MCF 10A (cell line): Measurements from ENCODE around the gene FAIM2. TPM values are rescaled to one million over a fixed set of nuclear protein-coding genes. Genes with fewer than 3 reads are reported as not detected.

Experiments
- BruUV-seq: library from RNA; stranded (reverse); fragments of 400-500 nt; replicated peaks from 2 replicates; lab custom pipeline; 2021; lab: Mats Ljungman, UMichigan
- CTCF ChIA-PET: fragments of 300-600 bp; sonication (Branson Sonifier 250); formaldehyde crosslinking; extraction: SDS; loops from one replicate; lab custom pipeline; 2021; ENCODE audit warnings: antibody characterized with exemption, inconsistent platforms; lab: Yijun Ruan, JAX
- POLR2A ChIA-PET: fragments of 300-600, 350-650 bp; sonication (Branson Sonifier 250); formaldehyde crosslinking; extraction: SDS; loops from one replicate; lab custom pipeline; 2020; ENCODE audit warnings: antibody characterized with exemption, inconsistent platforms; lab: Yijun Ruan, JAX
- DNase-seq: peaks from one replicate; pipeline ENCODE4 v3.0.0-alpha.2; 2018; ENCODE audit not compliant: unreplicated experiment
- H3K27ac Mint-ChIP-seq: one replicate; pipeline ENCODE4 v1.8.0; 2022; ENCODE audit warnings: mild to moderate bottlenecking, low read depth, mixed read lengths; ENCODE audit not compliant: unreplicated experiment
- H3K27me3 Mint-ChIP-seq: one replicate; pipeline ENCODE4 v1.8.0; 2022; ENCODE audit warnings: mixed read lengths; ENCODE audit not compliant: insufficient read depth, unreplicated experiment
- H3K36me3 Mint-ChIP-seq: one replicate; pipeline ENCODE4 v1.8.0; 2022; ENCODE audit warnings: mild to moderate bottlenecking, moderate library complexity, mixed read lengths; ENCODE audit not compliant: insufficient read depth, unreplicated experiment
- H3K4me1 Mint-ChIP-seq: one replicate; pipeline ENCODE4 v1.8.0; 2022; ENCODE audit warnings: mixed read lengths; ENCODE audit not compliant: insufficient read depth, unreplicated experiment
- H3K4me3 Mint-ChIP-seq: one replicate; pipeline ENCODE4 v1.8.0; 2022; ENCODE audit warnings: mild to moderate bottlenecking, moderate library complexity, mixed read lengths; ENCODE audit not compliant: unreplicated experiment
- H3K9me3 Mint-ChIP-seq: one replicate; pipeline ENCODE4 v1.8.0; 2022; ENCODE audit warnings: mixed read lengths; ENCODE audit not compliant: unreplicated experiment
- intact Hi-C: fragments of 100-400 bp; cut with micrococcal nuclease; formaldehyde crosslinking; loops from 2 replicates; pipeline ENCODE4 v1.14.1; 2022
- total RNA-seq: library from RNA; stranded (reverse); gene quantifications from 2 replicates; pipeline ENCODE4 v1.2.3, GENCODE V29; 2022
- TF ChIP-seq, protein P1 (sequence below): fragments of 200-600 bp; IDR thresholded peaks from one replicate; pipeline ENCODE4 v1.8.0; 2022; ENCODE audit warnings: antibody characterized with exemption, mild to moderate bottlenecking; ENCODE audit not compliant: unreplicated experiment

Gene FAIM2
- total RNA-seq, 1 experiment from 2014 or later: not detected

DNA sequence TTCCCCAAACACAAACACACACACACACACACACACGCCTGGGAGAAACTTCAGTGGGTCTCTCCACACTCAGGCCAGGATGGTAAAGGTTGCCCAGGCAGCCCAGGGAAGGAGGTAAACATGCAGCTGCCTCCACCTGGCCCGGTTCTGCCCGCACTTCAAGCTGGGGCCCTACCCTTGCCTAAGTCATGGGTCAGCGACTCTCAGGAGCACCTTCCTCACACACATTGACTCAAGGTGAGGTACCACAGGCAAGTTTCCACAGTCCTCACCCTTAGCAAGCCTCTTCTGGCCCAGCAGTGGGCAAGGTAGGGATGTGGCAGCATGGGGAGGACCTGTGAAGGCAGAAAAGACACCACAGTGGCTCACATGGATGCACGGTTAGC is 14.1 kb upstream of the FAIM2 start:
- intact Hi-C loops: no loop called here
- no peaks in the 10 kb centered on the region for H3K27me3 Mint-ChIP-seq
- H3K36me3 Mint-ChIP-seq: peaks cover 5% of the 10 kb centered on the region
- no peak for DNase-seq
- H3K4me1 Mint-ChIP-seq: peaks cover 7% of the 10 kb centered on the region
- CTCF ChIA-PET: no interaction called here
- no TSS peak for BruUV-seq
- no peak overlapping the region for H3K4me3 Mint-ChIP-seq
- TF ChIP-seq, protein P1, sequence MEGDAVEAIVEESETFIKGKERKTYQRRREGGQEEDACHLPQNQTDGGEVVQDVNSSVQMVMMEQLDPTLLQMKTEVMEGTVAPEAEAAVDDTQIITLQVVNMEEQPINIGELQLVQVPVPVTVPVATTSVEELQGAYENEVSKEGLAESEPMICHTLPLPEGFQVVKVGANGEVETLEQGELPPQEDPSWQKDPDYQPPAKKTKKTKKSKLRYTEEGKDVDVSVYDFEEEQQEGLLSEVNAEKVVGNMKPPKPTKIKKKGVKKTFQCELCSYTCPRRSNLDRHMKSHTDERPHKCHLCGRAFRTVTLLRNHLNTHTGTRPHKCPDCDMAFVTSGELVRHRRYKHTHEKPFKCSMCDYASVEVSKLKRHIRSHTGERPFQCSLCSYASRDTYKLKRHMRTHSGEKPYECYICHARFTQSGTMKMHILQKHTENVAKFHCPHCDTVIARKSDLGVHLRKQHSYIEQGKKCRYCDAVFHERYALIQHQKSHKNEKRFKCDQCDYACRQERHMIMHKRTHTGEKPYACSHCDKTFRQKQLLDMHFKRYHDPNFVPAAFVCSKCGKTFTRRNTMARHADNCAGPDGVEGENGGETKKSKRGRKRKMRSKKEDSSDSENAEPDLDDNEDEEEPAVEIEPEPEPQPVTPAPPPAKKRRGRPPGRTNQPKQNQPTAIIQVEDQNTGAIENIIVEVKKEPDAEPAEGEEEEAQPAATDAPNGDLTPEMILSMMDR: no peak
- no peaks in the 10 kb centered on the region for H3K9me3 Mint-ChIP-seq
- POLR2A ChIA-PET: interaction anchor here (0.9 kb wide), 1 partner anchor 22 kb away, joined by 3 read pairs; no protein-coding TSS in a partner anchor
- no peak overlapping the region for H3K27ac Mint-ChIP-seq

DNA sequence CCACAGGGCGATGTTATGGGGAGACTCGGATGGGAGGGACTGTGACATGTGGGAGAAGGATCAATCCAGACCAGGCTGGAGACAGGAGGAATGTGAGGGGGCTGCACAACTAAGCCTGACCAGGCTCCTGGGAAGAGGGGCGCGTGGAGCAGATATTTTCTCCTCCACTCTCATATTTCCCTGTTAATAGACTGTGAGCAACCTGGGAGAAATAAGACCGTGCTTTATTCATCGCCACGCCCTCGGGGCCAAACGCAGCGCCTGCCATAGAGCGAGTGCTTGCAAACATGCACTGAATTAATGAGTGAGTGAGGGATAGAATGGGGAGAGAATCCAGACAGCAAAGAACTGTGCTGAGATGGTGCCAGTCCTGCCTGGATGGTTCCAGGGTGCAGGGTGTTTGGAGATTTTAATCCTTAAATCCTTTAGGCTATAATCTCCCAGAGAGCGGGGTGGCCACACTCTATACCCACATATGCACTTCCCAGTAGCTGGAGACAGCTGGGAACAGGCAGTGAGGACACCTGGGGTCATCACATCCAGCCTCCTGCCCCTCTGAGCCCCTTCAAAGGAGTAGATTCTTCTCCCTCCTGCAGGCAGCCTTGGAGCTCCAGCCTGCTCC is 13.6 kb upstream of the FAIM2 start:
- peaks cover 5% of the 10 kb centered on the region for H3K36me3 Mint-ChIP-seq
- no peak overlapping the region for H3K27ac Mint-ChIP-seq
- H3K9me3 Mint-ChIP-seq: no peaks in the 10 kb centered on the region
- BruUV-seq: no TSS peak
- H3K27me3 Mint-ChIP-seq: no peaks in the 10 kb centered on the region
- intact Hi-C loops: no loop called here
- H3K4me3 Mint-ChIP-seq: no peak overlapping the region
- ChIA-PET CTCF (no interaction called here), POLR2A (interaction anchor here (0.9 kb wide), 1 partner anchor 23 kb away, joined by 3 read pairs; no protein-coding TSS in a partner anchor)
- TF ChIP-seq, protein P1: no peak
- DNase-seq: no peak
- peaks cover 7% of the 10 kb centered on the region for H3K4me1 Mint-ChIP-seq

DNA sequence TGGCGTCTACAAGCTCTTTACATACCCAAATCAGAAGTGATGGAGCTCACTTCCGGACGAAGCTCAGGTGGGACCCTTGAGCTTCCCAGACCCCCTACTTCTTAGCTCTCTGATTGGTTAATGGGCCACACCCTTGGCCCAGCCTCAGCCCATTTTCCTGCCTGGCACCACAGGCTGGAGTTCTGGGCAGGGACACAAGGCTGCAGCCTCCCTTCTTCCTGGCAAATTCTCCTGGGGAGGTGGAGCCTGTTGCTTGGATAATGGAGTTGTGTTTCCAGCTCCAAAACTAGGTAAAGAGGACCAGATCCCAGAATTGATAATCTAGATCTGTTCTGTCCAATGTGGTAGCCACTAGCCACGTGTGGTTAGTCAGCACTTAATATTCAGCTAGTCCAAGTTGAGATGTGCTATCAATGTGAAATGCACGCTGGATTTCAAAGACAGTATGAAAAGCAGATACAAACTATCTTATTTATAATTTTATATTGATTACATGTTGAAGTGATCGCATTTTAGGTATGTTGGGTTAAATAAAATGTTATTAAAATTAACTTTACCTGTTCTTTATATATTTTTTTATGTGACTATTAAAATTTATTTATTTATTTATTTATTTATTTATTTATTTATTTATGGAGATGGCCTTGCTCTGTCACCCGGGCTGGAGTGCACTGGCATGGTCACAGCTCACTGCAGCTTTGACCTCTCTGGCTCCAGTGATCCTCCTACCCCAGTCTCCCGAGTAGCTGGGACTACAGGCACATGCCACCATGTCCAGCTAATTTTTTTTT is 12.6 kb upstream of the FAIM2 start:
- ChIA-PET POLR2A (no interaction called here), CTCF (interaction anchor here (0.7 kb wide), 1 partner anchor 139 kb away, joined by 3 read pairs; no protein-coding TSS in a partner anchor)
- TF ChIP-seq, protein P1: no peak
- no peak overlapping the region for H3K4me3 Mint-ChIP-seq
- H3K36me3 Mint-ChIP-seq: peaks cover 5% of the 10 kb centered on the region
- no peak overlapping the region for H3K27ac Mint-ChIP-seq
- no TSS peak for BruUV-seq
- no peaks in the 10 kb centered on the region for H3K4me1 Mint-ChIP-seq
- DNase-seq: no peak
- H3K9me3 Mint-ChIP-seq: no peaks in the 10 kb centered on the region
- intact Hi-C loops: no loop called here
- H3K27me3 Mint-ChIP-seq: no peaks in the 10 kb centered on the region
